Skeletal muscle tissue (tissue), 4 donors: ENCODE measurements around the gene C9orf50. TPM values are rescaled to one million over a fixed set of nuclear protein-coding genes. Genes with fewer than 3 reads are reported as not detected.
A peak's percentile ranks its signal among the peaks of the same experiment; 100 is the strongest.
"Not testable (repeated sequence)": the region's sequence is repeated elsewhere in the genome, so short reads cannot be mapped to it uniquely, and the experiment has no call there.

ENCODE experiments used
- H3K27ac ChIP-seq: one replicate; pipeline ENCODE4 v1.7.0; 2013; ENCODE audit warnings: mild to moderate bottlenecking, low read depth, low read length, inconsistent platforms
- H3K27me3 ChIP-seq, 3 donors: one replicate each; pipeline ENCODE4 v1.7.0; 2013; ENCODE audit warnings: low read length in 3 of 3; ENCODE audit not compliant: control insufficient read depth in 3 of 3, insufficient read depth in 3 of 3
- H3K36me3 ChIP-seq, 3 donors: one replicate each; pipeline ENCODE4 v1.7.0; 2013; ENCODE audit warnings: low read length in 3 of 3; ENCODE audit not compliant: control insufficient read depth in 3 of 3, insufficient read depth in 3 of 3
- H3K4me1 ChIP-seq, 3 donors: one replicate each; pipeline ENCODE4 v1.7.0; 2013; ENCODE audit warnings: low read length in 3 of 3, mild to moderate bottlenecking in 3 of 3; ENCODE audit not compliant: control insufficient read depth in 3 of 3, insufficient read depth in 3 of 3
- H3K4me3 ChIP-seq, 3 donors: one replicate each; pipeline ENCODE4 v1.7.0; 2013; ENCODE audit warnings: low read length in 3 of 3
- H3K9ac ChIP-seq, 3 donors: one replicate each; pipeline ENCODE4 v1.7.0; 2013; ENCODE audit warnings: low read length in 3 of 3, mild to moderate bottlenecking in 3 of 3, moderate library complexity in 2 of 3, low read depth in 1 of 3
- H3K9me3 ChIP-seq, 3 donors: one replicate each; pipeline ENCODE4 v1.7.0; 2013; ENCODE audit warnings: low read length in 3 of 3; ENCODE audit not compliant: control insufficient read depth in 3 of 3
- total RNA-seq: library from RNA; depleted of rRNA; stranded (reverse); fragments of >200 nt; gene quantifications from one replicate; pipeline ENCODE4 v1.2.3, GENCODE V29; 2014
- donor health status: Osteomylitis.

C9orf50 gene
- total RNA-seq, 1 donor from 2014 or later = not detected

DNA sequence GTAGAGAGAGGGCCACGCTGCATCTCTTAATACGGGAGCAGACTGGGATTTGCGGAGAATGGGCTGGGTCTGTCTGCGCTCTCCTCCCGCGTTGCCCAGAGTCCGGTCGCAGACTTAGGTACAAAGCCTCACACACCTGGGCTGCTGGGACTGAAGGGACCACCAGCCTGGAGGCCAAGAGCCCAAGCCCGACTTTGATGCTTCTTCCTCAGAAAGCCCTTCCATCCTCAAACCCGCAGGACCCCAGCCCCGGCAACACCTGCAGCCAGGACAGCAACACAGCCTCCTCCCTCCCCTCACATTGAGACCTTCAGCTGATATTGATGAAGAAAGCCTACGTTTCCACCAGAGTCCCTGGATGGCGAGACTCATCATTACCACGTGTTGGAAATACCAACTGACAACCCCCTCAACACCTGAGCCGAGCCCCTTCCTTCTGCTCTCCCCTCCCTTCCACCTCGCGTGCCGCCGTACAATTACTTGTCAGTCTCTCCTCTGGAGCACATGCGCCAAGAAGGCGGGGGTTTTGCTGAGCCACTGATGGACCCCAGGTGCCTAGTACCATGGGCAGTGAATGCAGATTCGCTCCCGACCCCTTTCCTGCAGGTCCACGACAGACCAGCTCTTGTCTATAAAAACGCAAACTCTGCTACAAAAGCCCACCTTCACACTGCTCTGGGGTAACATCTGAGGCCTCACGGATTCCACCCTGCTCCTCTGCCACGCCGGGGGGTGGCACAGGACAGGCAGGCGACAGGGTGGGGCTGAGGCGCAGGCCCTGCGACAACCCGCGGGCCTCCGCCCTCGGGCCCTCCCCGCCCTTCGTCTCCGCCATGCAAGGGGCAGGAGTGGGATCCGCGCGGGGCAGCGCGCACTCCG, 20.2 kb upstream of the C9orf50 start:
- Histone ChIP-seq H3K27ac (peak overlapping the region; percentile 82), H3K4me3 (peak overlapping the region; percentile 70 to 94 (median 88)), H3K9me3 (no peaks in the 10 kb centered on the region), H3K9ac (peak overlapping the region; percentile 89 to 92 (median 89)), H3K27me3 (no peaks in the 10 kb centered on the region), H3K4me1 (peaks cover 23 to 32% (median 30%) of the 10 kb centered on the region in 3 donors), H3K36me3 (peaks cover 27 to 31% (median 29%) of the 10 kb centered on the region in 3 donors)

DNA sequence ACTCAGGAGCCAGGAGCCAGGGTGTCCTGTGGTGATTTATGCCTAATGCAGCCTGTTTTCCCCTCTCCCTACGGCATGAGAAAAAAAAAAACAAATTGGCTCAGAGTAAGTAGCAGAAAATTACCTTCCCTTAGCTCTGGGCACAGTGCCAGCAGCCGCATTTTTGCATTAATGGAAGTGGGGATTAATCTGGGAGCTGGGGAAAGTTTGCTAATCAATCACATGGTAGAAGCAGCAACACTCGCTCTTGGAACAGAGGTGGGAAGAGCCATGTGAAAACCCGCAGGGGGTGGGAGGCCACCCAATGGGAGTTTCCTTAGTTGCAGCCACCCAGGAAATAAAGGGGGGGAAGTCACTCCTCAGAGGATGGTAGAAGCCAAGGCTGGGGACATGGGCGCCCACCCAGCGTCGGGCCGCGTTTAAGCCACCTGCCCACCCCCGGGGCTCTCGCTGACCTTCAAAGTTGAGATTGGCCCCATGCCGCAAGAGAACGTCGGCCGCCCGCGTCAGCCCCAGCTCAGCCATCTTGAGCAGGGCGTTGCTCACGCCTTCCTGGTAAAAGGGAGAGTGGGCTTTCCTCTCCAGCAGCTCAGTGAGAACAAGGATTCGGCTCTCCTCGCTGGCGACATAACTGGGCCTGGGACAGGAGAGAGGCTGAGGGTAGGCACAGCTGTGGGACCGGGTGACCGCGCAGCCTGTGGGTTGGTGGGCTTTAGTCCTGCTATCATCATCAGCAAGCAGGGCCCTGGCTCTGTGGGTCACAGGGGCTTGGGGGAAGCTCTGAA, 19.4 kb upstream of the C9orf50 start:
- peak overlapping the region in 2 of 3 donors; percentile 89 to 92 for H3K9ac ChIP-seq
- H3K4me1 ChIP-seq = peaks cover 23 to 32% (median 30%) of the 10 kb centered on the region in 3 donors
- peaks cover 34 to 37% (median 35%) of the 10 kb centered on the region in 3 donors for H3K36me3 ChIP-seq
- peak overlapping the region; percentile 70 to 94 (median 88) for H3K4me3 ChIP-seq
- H3K27ac ChIP-seq = no peak overlapping the region
- no peaks in the 10 kb centered on the region for H3K9me3 ChIP-seq
- H3K27me3 ChIP-seq = no peaks in the 10 kb centered on the region

GRCh38 chr9:129639756-129640085, 18.8 kb upstream of the C9orf50 start:
- H3K27me3 ChIP-seq = no peaks in the 10 kb centered on the region
- H3K36me3 ChIP-seq = peaks cover 39 to 43% (median 40%) of the 10 kb centered on the region in 3 donors
- H3K4me3 ChIP-seq = no peak overlapping the region
- no peak overlapping the region for H3K27ac ChIP-seq
- no peaks in the 10 kb centered on the region for H3K9me3 ChIP-seq
- H3K9ac ChIP-seq = peak overlapping the region in 1 of 3 donors; percentile 25
- H3K4me1 ChIP-seq = peaks cover 23 to 34% (median 30%) of the 10 kb centered on the region in 3 donors

GRCh38 chr9:129639034-129639630, 18.2 kb upstream of the C9orf50 start:
- no peaks in the 10 kb centered on the region for H3K9me3 ChIP-seq
- no peak overlapping the region for H3K27ac ChIP-seq
- no peak overlapping the region for H3K9ac ChIP-seq
- no peak overlapping the region for H3K4me3 ChIP-seq
- no peaks in the 10 kb centered on the region for H3K27me3 ChIP-seq
- H3K36me3 ChIP-seq = peaks cover 44 to 47% (median 46%) of the 10 kb centered on the region in 3 donors
- peaks cover 23 to 34% (median 30%) of the 10 kb centered on the region in 3 donors for H3K4me1 ChIP-seq

GRCh38 chr9:129637673-129638439, 17.0 kb upstream of the C9orf50 start:
- H3K36me3 ChIP-seq = peaks cover 56 to 58% (median 56%) of the 10 kb centered on the region in 3 donors
- peak overlapping the region in 1 of 3 donors; percentile 16 for H3K9ac ChIP-seq
- H3K4me1 ChIP-seq = peaks cover 28 to 36% (median 30%) of the 10 kb centered on the region in 3 donors
- no peak overlapping the region for H3K4me3 ChIP-seq
- no peaks in the 10 kb centered on the region for H3K9me3 ChIP-seq
- no peak overlapping the region for H3K27ac ChIP-seq
- H3K27me3 ChIP-seq = no peaks in the 10 kb centered on the region

DNA sequence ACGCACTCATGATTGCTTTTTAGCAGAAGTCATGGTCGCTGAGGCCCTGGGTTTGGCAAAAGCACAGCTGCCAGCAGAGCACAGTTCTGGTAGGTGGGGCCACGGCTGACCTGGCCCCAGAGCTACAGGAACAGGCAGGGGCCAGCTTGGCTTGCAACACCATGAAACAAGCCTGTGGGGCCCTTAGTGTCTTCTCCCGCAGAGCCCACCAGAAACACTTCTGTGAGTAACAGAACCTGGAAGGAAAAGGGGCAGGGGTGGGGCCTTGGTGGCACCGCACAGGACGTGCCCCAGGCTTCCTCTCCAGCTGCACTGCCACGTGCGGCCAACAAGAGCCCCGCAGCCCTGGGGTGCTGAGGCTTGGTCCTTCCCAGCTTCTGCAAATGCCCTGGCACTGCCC, 16.2 kb upstream of the C9orf50 start:
- no peaks in the 10 kb centered on the region for H3K9me3 ChIP-seq
- H3K27me3 ChIP-seq = no peaks in the 10 kb centered on the region
- no peak overlapping the region for H3K27ac ChIP-seq
- no peak overlapping the region for H3K4me3 ChIP-seq
- peaks cover 56 to 62% (median 58%) of the 10 kb centered on the region in 3 donors for H3K36me3 ChIP-seq
- peak overlapping the region in 1 of 3 donors; percentile 16 for H3K9ac ChIP-seq
- peaks cover 32 to 39% (median 33%) of the 10 kb centered on the region in 3 donors for H3K4me1 ChIP-seq

GRCh38 chr9:129636343-129636742, 15.4 kb upstream of the C9orf50 start:
- not testable (repeated sequence) for H3K4me3 ChIP-seq, H3K27me3 ChIP-seq, H3K27ac ChIP-seq, H3K9me3 ChIP-seq, H3K9ac ChIP-seq
- Histone ChIP-seq H3K36me3 (peaks cover 56 to 63% (median 60%) of the 10 kb centered on the region in 3 donors), H3K4me1 (peaks cover 37 to 40% (median 38%) of the 10 kb centered on the region in 3 donors)

DNA sequence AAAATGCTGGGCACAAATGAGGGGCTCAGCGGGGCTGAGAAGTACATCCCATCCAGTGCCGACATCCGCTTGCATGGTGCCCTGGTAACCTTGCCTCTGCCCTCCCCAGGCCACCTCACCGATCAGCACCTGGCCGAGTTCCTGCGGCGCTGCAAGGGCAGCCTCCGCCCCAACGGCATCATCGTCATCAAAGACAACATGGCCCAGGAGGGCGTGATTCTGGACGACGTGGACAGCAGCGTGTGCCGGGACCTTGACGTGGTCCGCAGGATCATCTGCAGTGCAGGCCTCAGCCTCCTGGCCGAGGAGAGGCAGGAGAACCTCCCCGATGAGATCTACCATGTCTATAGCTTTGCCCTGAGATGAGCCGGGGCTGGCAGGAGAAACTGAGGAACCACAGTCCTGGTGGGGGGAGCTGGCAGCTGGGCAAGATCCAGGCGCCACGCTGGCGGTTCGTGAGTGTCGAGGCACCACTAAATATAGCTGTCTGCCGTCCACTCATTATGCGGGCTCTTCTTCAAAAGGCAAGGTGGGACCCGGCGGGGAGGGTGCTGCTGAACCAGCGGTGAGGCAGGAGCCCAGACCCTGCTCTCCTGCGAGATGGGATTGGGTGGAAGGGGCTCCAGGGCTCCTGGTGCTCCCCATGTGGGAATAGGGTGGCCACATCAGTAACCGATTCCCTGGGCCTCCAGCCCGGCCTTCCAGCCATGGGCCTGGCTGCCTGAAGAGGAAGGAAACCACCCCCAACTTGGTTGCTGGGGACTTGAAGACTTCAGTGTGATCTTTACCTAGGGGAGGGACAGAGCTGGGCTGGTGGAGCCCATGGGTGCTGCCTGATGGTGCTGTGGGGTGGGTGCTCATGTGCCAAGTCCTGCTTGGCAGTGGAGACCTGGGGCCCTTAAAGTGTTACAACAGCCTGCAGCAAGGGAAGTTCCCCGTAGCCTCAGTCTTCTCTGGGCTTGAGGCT, 14.5 kb upstream of the C9orf50 start:
- peaks cover 56 to 65% (median 60%) of the 10 kb centered on the region in 3 donors for H3K36me3 ChIP-seq
- H3K27me3 ChIP-seq = no peaks in the 10 kb centered on the region
- no peak overlapping the region for H3K27ac ChIP-seq
- no peak overlapping the region for H3K4me3 ChIP-seq
- peaks cover 37 to 40% (median 38%) of the 10 kb centered on the region in 3 donors for H3K4me1 ChIP-seq
- H3K9me3 ChIP-seq = no peaks in the 10 kb centered on the region
- no peak overlapping the region for H3K9ac ChIP-seq
